ENCODE measurements around the gene TMEM219. TPM values are rescaled to one million over a fixed set of nuclear protein-coding genes. Genes with fewer than 3 reads are reported as not detected.
A peak's percentile ranks its signal among the peaks of the same experiment; 100 is the strongest.
"Not testable (repeated sequence)": the region's sequence is repeated elsewhere in the genome, so short reads cannot be mapped to it uniquely, and the experiment has no call there.

The TMEM219 gene
- total RNA-seq, 1 experiment from 2014 or later: 92.1 TPM

GRCh38 chr16:30009990-30010843 is 48.3 kb downstream of the TMEM219 start:
- TF ChIP-seq CTCF (IDR thresholded peaks at IDR 0.05; ENCODE audit: unreplicated experiment): no peak
- peaks cover 7% of the 10 kb centered on the region for H3K4me1 Mint-ChIP-seq (ENCODE audit: low read depth, unreplicated experiment)
- intact Hi-C loops (cut with micrococcal nuclease; ENCODE audit: unreplicated experiment): loop anchor here (5.0 kb wide), 2 partner anchors 148 to 188 kb away; partner anchors contain the start of genes CDIPT and MVP
- H3K27me3 Mint-ChIP-seq (ENCODE audit: unreplicated experiment): peaks cover 24% of the 10 kb centered on the region
- DNase-seq: no peak
- H3K9me3 Mint-ChIP-seq (ENCODE audit: low read depth, unreplicated experiment): no peaks in the 10 kb centered on the region
- H3K27ac Mint-ChIP-seq (ENCODE audit: unreplicated experiment): no peak overlapping the region
- peak overlapping the region; percentile 75 for H3K4me3 Mint-ChIP-seq (ENCODE audit: low read depth, unreplicated experiment)
- peaks cover 55% of the 10 kb centered on the region for H3K36me3 Mint-ChIP-seq (ENCODE audit: insufficient read depth, unreplicated experiment)
- BruUV-seq (replicated peaks): no TSS peak
- CTCF ChIA-PET: interaction anchor here (0.6 kb wide), 2 partner anchors 261 to 432 kb away, joined by 3 to 5 read pairs; no protein-coding TSS in a partner anchor

- Mint-ChIP-seq H3K36me3 (ENCODE audit: insufficient read depth, unreplicated experiment) (peaks cover 49% of the 10 kb centered on the region), H3K9me3 (ENCODE audit: low read depth, unreplicated experiment) (no peaks in the 10 kb centered on the region), H3K27me3 (ENCODE audit: unreplicated experiment) (peaks cover 24% of the 10 kb centered on the region), H3K27ac (ENCODE audit: unreplicated experiment) (peak within 1 kb of the TSS; percentile 74), H3K4me3 (ENCODE audit: low read depth, unreplicated experiment) (peak within 1 kb of the TSS; percentile 75), H3K4me1 (ENCODE audit: low read depth, unreplicated experiment) (peaks cover 7% of the 10 kb centered on the region)
- DNase-seq: peak; percentile 49
- BruUV-seq (replicated peaks): no TSS peak
- TF ChIP-seq CTCF (IDR thresholded peaks at IDR 0.05; ENCODE audit: unreplicated experiment): no peak
- intact Hi-C loops (cut with micrococcal nuclease; ENCODE audit: unreplicated experiment): no loop called here
- CTCF ChIA-PET: interaction anchor here (0.6 to 0.7 kb wide), 3 partner anchors 21 to 334 kb away, joined by 3 read pairs; no protein-coding TSS in a partner anchor
Observed at GRCh38 chr16:30010844-30011713, 49.2 kb downstream of the TMEM219 start, which contains the start of gene DOC2A. TSS of gene DOC2A (minus strand) at chr16:30011027. CDS start at chr16:30010222, 805 bp downstream.

GRCh38 chr16:30011714-30012504 is 50.0 kb downstream of the TMEM219 start:
- DNase-seq: no peak
- CTCF ChIA-PET: interaction anchor here (0.5 to 0.7 kb wide), 2 partner anchors 328 to 335 kb away, joined by 3 read pairs; no protein-coding TSS in a partner anchor
- Mint-ChIP-seq H3K27ac (ENCODE audit: unreplicated experiment) (peak overlapping the region; percentile 74), H3K27me3 (ENCODE audit: unreplicated experiment) (peaks cover 24% of the 10 kb centered on the region), H3K9me3 (ENCODE audit: low read depth, unreplicated experiment) (no peaks in the 10 kb centered on the region), H3K36me3 (ENCODE audit: insufficient read depth, unreplicated experiment) (peaks cover 49% of the 10 kb centered on the region), H3K4me3 (ENCODE audit: low read depth, unreplicated experiment) (peak overlapping the region; percentile 75), H3K4me1 (ENCODE audit: low read depth, unreplicated experiment) (peaks cover 7% of the 10 kb centered on the region)
- intact Hi-C loops (cut with micrococcal nuclease; ENCODE audit: unreplicated experiment): no loop called here
- TF ChIP-seq CTCF (IDR thresholded peaks at IDR 0.05; ENCODE audit: unreplicated experiment): no peak
- no TSS peak for BruUV-seq (replicated peaks)

GRCh38 chr16:30012598-30012997 is 50.7 kb downstream of the TMEM219 start:
- peaks cover 24% of the 10 kb centered on the region for H3K27me3 Mint-ChIP-seq (ENCODE audit: unreplicated experiment)
- DNase-seq; H3K4me3 Mint-ChIP-seq (ENCODE audit: low read depth, unreplicated experiment); H3K27ac Mint-ChIP-seq (ENCODE audit: unreplicated experiment); H3K9me3 Mint-ChIP-seq (ENCODE audit: low read depth, unreplicated experiment); intact Hi-C loops (cut with micrococcal nuclease; ENCODE audit: unreplicated experiment); BruUV-seq (replicated peaks); H3K4me1 Mint-ChIP-seq (ENCODE audit: low read depth, unreplicated experiment): not testable (repeated sequence)
- CTCF ChIA-PET: interaction anchor here (0.5 kb wide), 1 partner anchor 329 kb away, joined by 3 read pairs; no protein-coding TSS in a partner anchor
- H3K36me3 Mint-ChIP-seq (ENCODE audit: insufficient read depth, unreplicated experiment): peaks cover 43% of the 10 kb centered on the region

GRCh38 chr16:30015450-30015849 is 53.6 kb downstream of the TMEM219 start:
- H3K4me1 Mint-ChIP-seq (ENCODE audit: low read depth, unreplicated experiment); H3K4me3 Mint-ChIP-seq (ENCODE audit: low read depth, unreplicated experiment); intact Hi-C loops (cut with micrococcal nuclease; ENCODE audit: unreplicated experiment); H3K27ac Mint-ChIP-seq (ENCODE audit: unreplicated experiment); DNase-seq; BruUV-seq (replicated peaks); H3K9me3 Mint-ChIP-seq (ENCODE audit: low read depth, unreplicated experiment): not testable (repeated sequence)
- CTCF ChIA-PET: interaction anchor here (0.6 kb wide), 1 partner anchor 42 kb away, joined by 3 read pairs; the partner anchor contains the start of gene TAOK2
- Mint-ChIP-seq H3K36me3 (ENCODE audit: insufficient read depth, unreplicated experiment) (peaks cover 18% of the 10 kb centered on the region), H3K27me3 (ENCODE audit: unreplicated experiment) (peaks cover 17% of the 10 kb centered on the region)
